RWPE1 (cell line): Measurements from ENCODE around the gene TPI1.
"Not testable (repeated sequence)": the region's sequence is repeated elsewhere in the genome, so short reads cannot be mapped to it uniquely, and the experiment has no call there.

ENCODE experiments used
- CTCF ChIA-PET: fragments of 350-600 bp; sonication (Branson Sonifier 250); formaldehyde crosslinking; extraction: SDS; loops from one replicate; lab custom pipeline; 2021; lab: Yijun Ruan, JAX
- POLR2A ChIA-PET: fragments of 400-600 bp; formaldehyde crosslinking; extraction: SDS; loops from one replicate; lab custom pipeline; 2020; ENCODE audit warnings: antibody characterized with exemption; ENCODE audit not compliant: low non-redundant PET; lab: Yijun Ruan, JAX
- DNase-seq: peaks from one replicate; pipeline ENCODE4 v3.0.0; 2012; ENCODE audit warnings: low spot score
- H3K27ac ChIP-seq: fragments of 450-650 bp; 2 replicates; pipeline ENCODE4 v1.5.1; 2017
- TF ChIP-seq, protein P1 (sequence below): fragments of 450-650 bp; conservative IDR thresholded peaks from 2 replicates; pipeline ENCODE4 v1.5.1; 2017; ENCODE audit warnings: low read depth, mild to moderate bottlenecking

Gene TPI1

DNA sequence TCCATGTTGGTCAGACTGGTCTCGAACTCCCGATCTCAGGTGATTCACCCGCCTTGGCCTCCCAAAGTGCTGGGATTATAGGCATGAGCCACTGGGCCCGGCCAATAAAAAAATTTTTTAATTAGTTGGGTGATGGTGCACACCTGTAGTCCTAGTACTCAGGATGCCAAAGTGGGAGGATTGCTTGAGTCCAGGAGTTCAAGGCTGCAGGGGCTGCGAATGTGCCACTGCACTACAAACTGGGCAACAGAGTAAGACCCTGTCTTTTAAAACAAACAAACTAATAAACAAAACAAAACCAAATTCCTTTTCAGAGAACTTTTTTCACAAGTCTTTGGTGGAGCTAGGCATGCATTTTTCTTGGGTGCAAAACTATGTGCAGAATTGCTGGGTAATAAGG, 15.9 kb downstream of the TPI1 start:
- no peak overlapping the region for H3K27ac ChIP-seq
- CTCF ChIA-PET, result interaction anchor here (1.0 kb wide), 1 partner anchor 11 kb away, joined by 3 read pairs; the partner anchor contains the start of gene SPSB2
- no peak for DNase-seq
- TF ChIP-seq, protein P1, sequence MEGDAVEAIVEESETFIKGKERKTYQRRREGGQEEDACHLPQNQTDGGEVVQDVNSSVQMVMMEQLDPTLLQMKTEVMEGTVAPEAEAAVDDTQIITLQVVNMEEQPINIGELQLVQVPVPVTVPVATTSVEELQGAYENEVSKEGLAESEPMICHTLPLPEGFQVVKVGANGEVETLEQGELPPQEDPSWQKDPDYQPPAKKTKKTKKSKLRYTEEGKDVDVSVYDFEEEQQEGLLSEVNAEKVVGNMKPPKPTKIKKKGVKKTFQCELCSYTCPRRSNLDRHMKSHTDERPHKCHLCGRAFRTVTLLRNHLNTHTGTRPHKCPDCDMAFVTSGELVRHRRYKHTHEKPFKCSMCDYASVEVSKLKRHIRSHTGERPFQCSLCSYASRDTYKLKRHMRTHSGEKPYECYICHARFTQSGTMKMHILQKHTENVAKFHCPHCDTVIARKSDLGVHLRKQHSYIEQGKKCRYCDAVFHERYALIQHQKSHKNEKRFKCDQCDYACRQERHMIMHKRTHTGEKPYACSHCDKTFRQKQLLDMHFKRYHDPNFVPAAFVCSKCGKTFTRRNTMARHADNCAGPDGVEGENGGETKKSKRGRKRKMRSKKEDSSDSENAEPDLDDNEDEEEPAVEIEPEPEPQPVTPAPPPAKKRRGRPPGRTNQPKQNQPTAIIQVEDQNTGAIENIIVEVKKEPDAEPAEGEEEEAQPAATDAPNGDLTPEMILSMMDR, result no peak
- POLR2A ChIA-PET, result no interaction called here

DNA sequence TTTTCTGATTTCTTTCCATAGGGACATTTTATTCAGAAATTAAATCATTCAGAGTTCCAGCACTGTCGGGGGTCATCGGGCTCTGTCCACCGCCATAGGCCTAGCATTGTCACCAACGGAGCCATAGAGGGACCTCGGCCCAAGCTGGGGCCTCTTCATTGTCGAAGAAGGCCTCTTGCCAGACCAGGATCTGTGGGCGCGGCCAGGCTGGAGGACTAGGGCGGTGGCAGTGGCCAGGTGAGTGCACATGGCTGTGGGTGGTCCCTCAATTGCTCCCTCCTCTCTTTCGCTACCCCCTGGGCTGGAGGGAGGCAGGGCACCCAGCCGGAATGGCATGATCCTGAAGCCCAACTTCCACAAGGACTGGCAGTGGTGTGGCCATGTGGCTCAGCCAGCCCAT, 16.4 kb downstream of the TPI1 start:
- ChIA-PET POLR2A (no interaction called here), CTCF (interaction anchor here (1.0 to 1.9 kb wide), 2 partner anchors 11 to 15 kb away, joined by 3 to 6 read pairs; partner anchors contain the start of gene SPSB2)
- DNase-seq, result no peak

DNA sequence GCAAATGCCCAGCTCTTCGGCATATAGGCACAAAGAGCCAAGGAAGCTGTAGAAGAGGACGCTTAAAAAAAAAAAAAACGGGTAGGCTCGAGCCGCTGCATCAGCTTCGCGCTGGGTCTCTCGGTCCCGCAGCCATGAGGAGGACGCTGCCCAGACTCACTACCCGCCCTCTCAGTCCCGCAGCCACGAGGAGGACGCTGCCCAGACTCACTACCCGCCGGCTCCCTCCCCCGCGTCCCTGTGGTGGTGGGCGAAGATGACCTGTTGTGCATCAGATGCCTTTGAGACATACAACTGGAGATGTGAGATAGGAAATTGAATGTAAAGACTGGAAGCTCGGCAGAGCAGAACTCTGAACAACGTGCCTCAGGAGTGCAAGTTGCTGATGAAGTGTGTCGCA, 17.2 kb downstream of the TPI1 start:
- ChIA-PET CTCF (interaction anchor here (0.6 to 1.9 kb wide), 3 partner anchors 15 to 110 kb away, joined by 3 to 6 read pairs (median 5); no protein-coding TSS in a partner anchor), POLR2A (no interaction called here)
- no peak overlapping the region for H3K27ac ChIP-seq
- TF ChIP-seq, protein P1, result no peak
- no peak for DNase-seq

More for the DNA sequence above, 16.4 kb downstream of the TPI1 start:
- TF ChIP-seq, protein P1, result no peak
- H3K27ac ChIP-seq, result no peak overlapping the region

DNA sequence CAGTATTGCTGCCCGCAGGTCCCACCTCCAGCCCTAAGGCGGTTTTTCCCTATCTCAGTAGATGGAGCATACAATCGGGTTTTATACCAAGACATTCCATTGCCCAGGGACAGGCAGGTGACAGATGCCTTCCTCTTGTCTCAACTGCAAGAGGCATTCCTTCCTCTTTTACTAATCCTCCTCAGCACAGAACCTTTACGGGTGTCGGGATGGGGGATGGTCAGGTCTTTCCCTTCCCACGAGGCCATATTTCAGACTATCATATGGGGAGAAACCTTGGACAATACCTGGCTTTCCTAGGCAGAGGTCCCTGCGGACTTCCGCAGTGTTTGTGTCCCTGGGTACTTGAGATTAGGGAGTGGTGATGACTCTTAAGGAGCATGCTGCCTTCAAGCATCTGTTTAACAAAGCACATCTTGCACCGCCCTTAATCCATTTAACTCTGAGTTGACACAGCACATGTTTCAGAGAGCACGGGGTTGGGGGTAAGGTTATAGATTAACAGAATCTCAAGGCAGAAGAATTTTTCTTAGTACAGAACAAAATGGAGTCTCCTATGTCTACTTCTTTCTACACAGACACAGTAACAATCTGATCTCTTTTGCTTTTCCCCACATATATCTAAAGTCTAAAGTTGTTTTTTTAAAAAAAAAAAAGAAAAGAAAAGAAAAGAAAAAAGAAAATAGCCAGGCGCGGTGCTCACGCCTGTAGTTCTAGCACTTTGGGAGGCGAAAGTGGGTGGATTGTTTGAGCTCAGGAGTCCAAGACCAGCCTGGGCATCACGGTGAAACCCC, 19.1 kb downstream of the TPI1 start:
- POLR2A ChIA-PET, H3K27ac ChIP-seq, CTCF ChIA-PET, DNase-seq: not testable (repeated sequence)

DNA sequence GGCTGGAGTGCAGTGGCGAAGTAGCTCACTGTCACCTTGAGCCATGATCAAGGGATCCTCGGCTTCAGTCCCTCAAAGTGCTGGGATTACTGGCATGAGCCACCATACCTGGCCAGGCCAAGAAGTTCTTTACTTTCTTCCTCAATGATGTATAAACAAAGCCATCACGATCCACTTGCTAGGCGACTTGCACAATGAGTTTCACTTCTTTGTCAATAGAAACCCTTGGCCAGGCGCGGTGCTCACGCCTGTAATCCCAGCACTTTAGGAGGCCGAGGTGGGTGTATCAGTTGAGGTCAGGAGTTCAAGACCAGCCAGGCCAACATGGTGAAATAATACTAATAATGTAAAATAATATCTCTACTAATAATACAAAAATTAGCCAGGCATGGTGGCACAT, 20.1 kb downstream of the TPI1 start:
- TF ChIP-seq, protein P1, result no peak
- ChIA-PET POLR2A (no interaction called here), CTCF (no interaction called here)
- DNase-seq, result no peak
- no peak overlapping the region for H3K27ac ChIP-seq

DNA sequence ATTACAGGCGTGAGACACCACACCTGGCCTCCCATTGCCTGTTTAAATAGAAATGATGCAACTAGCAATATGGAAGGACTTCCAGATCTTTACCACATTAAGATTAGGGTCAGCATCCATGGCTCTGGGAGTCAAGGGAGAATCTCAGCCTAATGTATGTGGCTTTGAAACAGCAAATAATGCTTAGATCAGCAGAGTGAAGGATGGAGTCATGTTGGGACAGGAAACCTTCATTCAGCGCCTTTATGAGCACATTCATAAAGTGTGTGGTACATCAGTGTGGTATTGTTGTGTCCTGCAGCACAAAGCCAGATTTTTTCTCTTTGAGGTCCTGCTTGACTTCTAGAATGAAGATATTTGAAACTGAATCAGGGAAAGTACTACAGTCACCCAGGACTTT, 21.0 kb downstream of the TPI1 start:
- ChIA-PET POLR2A (no interaction called here), CTCF (no interaction called here)
- TF ChIP-seq, protein P1, result no peak
- DNase-seq, result no peak
- no peak overlapping the region for H3K27ac ChIP-seq

DNA sequence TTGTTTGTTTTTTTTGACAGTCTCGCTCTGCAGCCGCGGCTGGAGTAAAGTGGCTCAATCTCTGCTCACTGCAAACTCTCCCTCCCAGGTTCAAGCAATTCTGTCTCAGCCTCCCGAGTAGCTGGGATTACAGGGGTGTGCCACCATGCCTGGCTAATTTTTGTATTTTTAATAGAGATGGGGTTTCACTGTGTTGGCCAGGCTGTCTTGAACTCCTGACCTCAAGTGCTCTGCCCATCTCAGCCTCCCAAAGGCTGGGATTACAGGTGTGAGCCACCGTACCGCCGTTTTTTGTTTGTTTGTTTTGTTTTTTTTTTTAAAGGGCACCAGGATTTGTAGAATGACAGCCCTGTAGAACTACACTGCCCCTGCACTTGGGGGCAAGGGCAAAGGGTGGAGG, 21.5 kb downstream of the TPI1 start:
- H3K27ac ChIP-seq, POLR2A ChIA-PET, DNase-seq: not testable (repeated sequence)
- CTCF ChIA-PET, result interaction anchor here (0.5 kb wide), 1 partner anchor 12 kb away, joined by 3 read pairs; no protein-coding TSS in a partner anchor

DNA sequence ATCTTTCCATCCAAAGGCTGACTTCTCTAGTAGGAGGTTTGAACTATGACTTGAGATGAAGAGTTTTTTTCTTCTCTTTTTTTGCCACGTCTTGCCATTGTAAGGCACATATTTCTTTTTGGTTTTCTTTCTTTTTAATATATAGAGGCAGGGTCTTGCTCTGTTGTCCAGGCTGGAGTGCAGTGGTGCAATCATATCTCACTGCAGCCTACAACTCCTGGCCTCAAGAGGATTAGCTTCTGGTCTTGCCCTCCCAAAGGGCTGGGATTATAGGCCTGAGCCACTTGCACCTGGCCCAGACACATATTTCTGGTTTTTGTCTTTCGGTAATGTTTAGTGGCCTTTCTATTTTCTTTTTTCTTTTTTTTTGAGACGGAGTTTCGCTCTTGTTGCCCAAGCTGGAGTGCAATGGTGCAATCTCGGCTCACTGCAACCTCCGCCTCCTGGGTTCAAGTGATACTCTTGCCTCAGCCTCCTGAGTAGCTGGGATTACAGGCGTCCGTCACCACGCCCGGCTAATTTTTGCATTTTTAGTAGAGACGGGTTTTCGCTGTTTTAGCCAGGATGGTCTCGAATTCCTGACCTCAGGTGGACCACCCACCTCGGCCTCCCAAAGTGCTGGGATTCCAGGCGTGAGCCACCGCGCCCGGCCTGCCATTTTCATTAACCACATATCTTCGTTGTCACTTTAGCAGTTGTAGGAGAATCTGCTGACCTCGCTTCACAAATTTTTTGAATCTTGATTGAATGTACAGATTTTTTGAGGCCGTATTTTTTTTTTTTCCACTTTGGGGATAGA, 22.6 kb downstream of the TPI1 start:
- DNase-seq, POLR2A ChIA-PET: not testable (repeated sequence)

More for the DNA sequence above, 22.6 kb downstream of the TPI1 start:
- peak overlapping the region; percentile 45; the same call in 1 of the 2 replicates for H3K27ac ChIP-seq
- CTCF ChIA-PET, result interaction anchor here (0.6 kb wide), 1 partner anchor 13 kb away, joined by 3 read pairs; no protein-coding TSS in a partner anchor
